Measurements from ENCODE around the gene DNAJC21.

The DNAJC21 gene

GRCh38 chr5:34930462-34930844 is 1.1 kb downstream of the DNAJC21 start:
- no peaks in the 10 kb centered on the region for H3K9me3 ChIP-seq (ENCODE audit: control insufficient read depth, low read length)
- peak overlapping the region; percentile 64 for H3K4me2 ChIP-seq (ENCODE audit: low read length)
- no peaks in the 10 kb centered on the region for H3K36me3 ChIP-seq (ENCODE audit: control insufficient read depth, insufficient read depth, low read length)
- H2AFZ ChIP-seq = peak overlapping the region; percentile 92
- H3K27ac ChIP-seq = peak overlapping the region; percentile 90
- no peak for TF ChIP-seq CTCF (IDR thresholded peaks at IDR 0.05)
- no peaks in the 10 kb centered on the region for H3K27me3 ChIP-seq (ENCODE audit: control insufficient read depth, insufficient read depth, low read length)
- H3K4me3 ChIP-seq (ENCODE audit: low read depth, low read length) = peak overlapping the region; percentile 84
- peaks cover 31% of the 10 kb centered on the region for H3K79me2 ChIP-seq
- peak overlapping the region; percentile 57 for H3K9ac ChIP-seq
- H3K4me1 ChIP-seq = peaks cover 11% of the 10 kb centered on the region

DNA sequence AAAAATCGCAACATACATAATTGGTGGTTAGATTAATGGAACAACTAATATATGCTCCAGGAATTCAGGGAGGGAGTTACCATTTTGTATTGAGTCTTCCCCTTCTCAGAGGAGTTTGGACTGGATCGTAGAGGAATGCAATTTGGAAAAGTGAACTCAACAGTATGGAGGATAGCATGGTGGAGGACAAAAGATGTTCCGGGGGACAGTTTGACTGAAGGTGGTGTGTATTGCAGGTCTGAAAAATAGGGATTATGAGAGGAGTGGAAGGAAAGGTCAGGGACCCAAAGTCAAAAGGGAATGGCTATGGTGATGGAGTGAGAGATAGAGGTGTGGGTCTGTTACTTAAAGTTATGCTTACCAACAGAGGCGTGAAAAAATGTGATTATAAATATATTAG is 1.5 kb downstream of the DNAJC21 start:
- Histone ChIP-seq H3K36me3 (ENCODE audit: control insufficient read depth, insufficient read depth, low read length) (no peaks in the 10 kb centered on the region), H3K4me1 (peaks cover 11% of the 10 kb centered on the region), H2AFZ (peak overlapping the region; percentile 92), H3K79me2 (peaks cover 31% of the 10 kb centered on the region), H3K9me3 (ENCODE audit: control insufficient read depth, low read length) (no peaks in the 10 kb centered on the region), H3K9ac (no peak overlapping the region), H3K27me3 (ENCODE audit: control insufficient read depth, insufficient read depth, low read length) (no peaks in the 10 kb centered on the region), H3K27ac (peak overlapping the region; percentile 90), H3K4me2 (ENCODE audit: low read length) (peak overlapping the region; percentile 64), H3K4me3 (ENCODE audit: low read depth, low read length) (peak overlapping the region; percentile 84)
- no peak for TF ChIP-seq CTCF (IDR thresholded peaks at IDR 0.05)

GRCh38 chr5:34932947-34933346 is 3.6 kb downstream of the DNAJC21 start:
- Histone ChIP-seq H3K9ac (no peak overlapping the region), H3K4me3 (ENCODE audit: low read depth, low read length) (no peak overlapping the region), H3K4me2 (ENCODE audit: low read length) (no peak overlapping the region), H3K27ac (no peak overlapping the region), H3K9me3 (ENCODE audit: control insufficient read depth, low read length) (no peaks in the 10 kb centered on the region), H3K27me3 (ENCODE audit: control insufficient read depth, insufficient read depth, low read length) (no peaks in the 10 kb centered on the region), H3K36me3 (ENCODE audit: control insufficient read depth, insufficient read depth, low read length) (no peaks in the 10 kb centered on the region), H2AFZ (no peak overlapping the region), H3K4me1 (peaks cover 11% of the 10 kb centered on the region), H3K79me2 (peaks cover 31% of the 10 kb centered on the region)
- no peak for TF ChIP-seq CTCF (IDR thresholded peaks at IDR 0.05)

GRCh38 chr5:34941936-34942335 is 12.6 kb downstream of the DNAJC21 start:
- Histone ChIP-seq H2AFZ (no peak overlapping the region), H3K4me3 (ENCODE audit: low read depth, low read length) (no peak overlapping the region), H3K9ac (no peak overlapping the region), H3K27ac (no peak overlapping the region), H3K4me1 (no peaks in the 10 kb centered on the region), H3K4me2 (ENCODE audit: low read length) (no peak overlapping the region), H3K9me3 (ENCODE audit: control insufficient read depth, low read length) (no peaks in the 10 kb centered on the region), H3K27me3 (ENCODE audit: control insufficient read depth, insufficient read depth, low read length) (no peaks in the 10 kb centered on the region), H3K79me2 (no peaks in the 10 kb centered on the region), H3K36me3 (ENCODE audit: control insufficient read depth, insufficient read depth, low read length) (no peaks in the 10 kb centered on the region)
- TF ChIP-seq CTCF (IDR thresholded peaks at IDR 0.05) = no peak

DNA sequence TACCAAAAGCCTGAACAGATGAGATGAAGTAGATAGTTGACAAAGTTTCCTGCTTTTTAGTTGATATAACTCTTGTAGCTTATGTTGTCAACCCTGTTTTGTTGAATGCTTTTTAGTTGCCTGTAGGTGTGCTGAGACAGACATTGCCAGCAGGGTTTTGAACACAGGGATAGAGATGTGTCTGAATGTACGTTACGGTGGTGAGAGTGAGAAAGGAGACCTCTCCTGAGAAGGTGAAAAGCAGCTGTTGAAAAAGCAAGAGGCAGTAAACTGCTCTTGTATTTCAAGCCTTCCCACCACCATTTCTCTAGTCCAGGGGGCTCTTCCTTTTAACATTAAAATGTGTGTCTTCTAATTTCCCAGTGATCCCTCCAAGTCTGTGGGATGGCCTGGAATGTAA is 14.7 kb downstream of the DNAJC21 start:
- H3K79me2 ChIP-seq = no peaks in the 10 kb centered on the region
- no peaks in the 10 kb centered on the region for H3K36me3 ChIP-seq (ENCODE audit: control insufficient read depth, insufficient read depth, low read length)
- no peak overlapping the region for H3K27ac ChIP-seq

More for the DNA sequence above, 14.7 kb downstream of the DNAJC21 start:
- H3K4me3 ChIP-seq (ENCODE audit: low read depth, low read length) = no peak overlapping the region
- no peaks in the 10 kb centered on the region for H3K27me3 ChIP-seq (ENCODE audit: control insufficient read depth, insufficient read depth, low read length)
- no peak overlapping the region for H2AFZ ChIP-seq
- no peaks in the 10 kb centered on the region for H3K4me1 ChIP-seq
- H3K9ac ChIP-seq = no peak overlapping the region
- H3K9me3 ChIP-seq (ENCODE audit: control insufficient read depth, low read length) = no peaks in the 10 kb centered on the region
- TF ChIP-seq CTCF (IDR thresholded peaks at IDR 0.05) = no peak
- no peak overlapping the region for H3K4me2 ChIP-seq (ENCODE audit: low read length)
